Stimulated activated CD8-positive, alpha-beta memory T cell treated with anti-CD3 and anti-CD28 coated beads, Interleukin-4, amount 100 ng/mL, for 24 hours (primary cell): ENCODE data around the gene FHIT.
"Not testable (repeated sequence)": the region's sequence is repeated elsewhere in the genome, so short reads cannot be mapped to it uniquely, and the experiment has no call there.

Experiments
- DNase-seq: peaks from one replicate; pipeline ENCODE4 v3.0.0-alpha.2; 2020; ENCODE audit warnings: low read depth

The FHIT gene

DNA sequence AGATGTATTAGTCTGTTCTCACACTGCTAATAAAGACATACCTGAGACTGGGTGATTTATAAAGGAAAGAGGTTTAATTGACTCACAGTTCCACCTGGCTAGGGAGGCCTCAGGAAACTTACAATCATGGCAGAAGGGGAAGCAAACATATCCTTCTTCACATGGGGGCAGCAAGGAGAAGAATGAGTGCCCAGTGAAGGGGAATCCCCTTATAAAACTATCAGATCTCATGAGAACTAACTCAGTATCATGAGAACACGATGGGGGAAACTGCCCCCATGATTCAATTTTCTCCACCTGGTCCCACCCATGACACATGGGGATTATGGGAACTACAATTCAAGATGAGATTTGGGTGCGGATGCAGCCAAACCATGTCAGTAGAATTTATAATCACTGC is 1316.7 kb downstream of the FHIT start:
- DNase-seq, result not testable (repeated sequence)

DNA sequence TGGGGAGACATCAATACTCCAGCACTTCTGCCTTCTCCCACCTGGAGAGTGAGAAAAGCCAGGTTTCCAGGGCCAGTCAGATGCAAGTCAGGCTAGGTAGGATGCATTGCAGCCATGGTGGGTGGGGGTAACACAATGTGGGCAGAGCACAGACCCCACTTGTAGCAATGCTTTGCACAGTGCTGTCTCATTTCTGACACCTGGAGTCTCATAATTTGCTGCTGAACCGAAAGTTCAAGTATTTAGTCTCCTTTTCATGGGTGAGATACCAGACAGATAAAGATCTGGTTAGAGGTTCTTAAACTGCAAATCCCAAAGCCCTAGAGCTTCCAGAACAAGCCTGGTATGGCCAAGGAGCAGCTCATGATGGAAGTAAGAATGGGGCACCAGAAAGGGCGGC is 1321.1 kb downstream of the FHIT start:
- DNase-seq, result no peak

DNA sequence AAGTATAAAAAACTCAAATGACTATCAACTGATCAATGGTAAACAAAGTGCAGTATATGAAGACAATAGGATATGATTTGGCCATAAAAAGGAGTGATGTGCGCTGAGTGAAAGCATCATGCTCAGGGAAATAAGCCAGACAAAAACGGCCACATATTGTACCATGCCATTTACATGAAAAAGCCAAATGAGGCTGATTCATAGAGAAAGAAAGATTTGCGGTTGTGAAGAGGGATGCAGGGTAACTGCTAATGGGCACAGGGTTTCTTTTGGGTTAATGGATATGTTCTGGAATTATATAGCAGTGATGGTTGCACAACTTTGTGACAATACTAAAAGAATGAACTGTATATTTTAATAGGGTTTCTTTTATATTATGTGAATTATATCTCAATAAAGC is 1324.2 kb downstream of the FHIT start:
- DNase-seq, result no peak

DNA sequence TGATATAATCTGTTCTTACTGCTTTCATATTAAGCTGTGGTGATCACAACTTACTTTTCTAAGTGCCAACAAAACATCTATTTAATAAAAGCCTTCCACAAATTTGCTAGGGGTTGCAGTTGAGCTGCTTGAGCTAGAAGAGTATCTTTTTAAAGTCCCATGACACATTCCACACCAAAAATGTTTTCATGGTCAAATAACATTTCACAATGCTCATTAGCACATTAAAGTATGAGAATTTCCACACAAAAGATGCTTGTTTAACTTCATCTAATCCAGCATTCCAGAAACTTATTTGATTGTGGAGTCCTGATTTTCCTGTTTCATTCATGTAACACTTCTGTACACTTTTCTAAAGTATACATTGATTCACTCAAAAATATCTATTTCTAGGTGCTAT is 1325.3 kb downstream of the FHIT start:
- DNase-seq, result no peak

DNA sequence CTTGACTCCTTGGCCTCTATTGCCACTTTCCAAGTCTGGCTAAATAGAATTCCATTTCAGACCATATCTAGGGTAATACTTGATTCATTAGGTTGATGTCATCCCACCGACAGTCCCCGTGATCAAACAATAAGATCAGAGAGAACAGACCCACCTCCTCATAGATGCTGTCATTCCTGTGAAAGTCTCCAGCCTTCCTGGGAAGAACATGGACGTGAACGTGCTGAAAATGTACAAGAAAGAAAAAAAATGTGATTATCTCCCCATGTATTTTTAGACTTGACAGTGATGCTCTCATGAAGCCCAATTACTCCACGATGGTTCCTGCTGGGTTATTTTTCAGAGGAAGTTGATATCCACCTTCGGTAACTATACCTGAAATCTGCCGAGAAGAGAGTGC is 1329.1 kb downstream of the FHIT start:
- no peak for DNase-seq

DNA sequence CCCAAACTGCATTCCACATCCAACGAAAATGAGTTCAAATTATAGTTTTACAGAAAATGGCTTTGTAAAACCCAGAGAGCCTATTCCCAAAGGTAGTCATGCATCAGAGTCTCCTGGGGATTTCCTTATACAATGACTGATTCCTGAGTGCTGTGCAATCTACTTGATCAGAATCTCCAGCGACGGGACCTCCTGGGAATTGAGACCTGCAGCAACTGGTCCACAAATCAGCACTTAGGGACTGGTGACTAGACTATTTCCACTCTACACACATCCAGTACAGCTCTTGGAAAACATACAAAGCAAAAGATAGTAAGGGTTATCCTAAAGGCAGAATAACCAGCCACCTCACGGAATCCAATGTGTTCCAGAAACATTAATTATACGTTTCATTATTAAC is 1330.4 kb downstream of the FHIT start:
- DNase-seq, result no peak

DNA sequence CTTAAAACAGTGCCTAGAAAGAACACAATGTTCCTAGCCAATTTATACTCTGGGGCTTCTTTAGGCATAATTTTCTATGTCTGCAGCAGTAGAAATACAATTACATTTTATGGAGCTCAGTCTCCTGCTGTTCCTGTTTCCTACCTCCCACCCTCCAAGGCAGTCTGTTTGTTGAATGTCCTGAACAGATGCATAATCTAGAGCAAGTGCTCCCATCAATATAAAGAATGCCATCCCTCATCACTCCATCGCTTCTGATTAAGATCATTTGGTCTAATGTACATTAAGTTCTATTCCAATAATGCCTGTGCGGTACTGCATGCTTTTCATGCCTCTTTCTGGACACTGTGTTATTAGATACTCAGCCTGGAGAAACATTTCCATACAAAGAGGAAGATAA is 1331.7 kb downstream of the FHIT start:
- no peak for DNase-seq

DNA sequence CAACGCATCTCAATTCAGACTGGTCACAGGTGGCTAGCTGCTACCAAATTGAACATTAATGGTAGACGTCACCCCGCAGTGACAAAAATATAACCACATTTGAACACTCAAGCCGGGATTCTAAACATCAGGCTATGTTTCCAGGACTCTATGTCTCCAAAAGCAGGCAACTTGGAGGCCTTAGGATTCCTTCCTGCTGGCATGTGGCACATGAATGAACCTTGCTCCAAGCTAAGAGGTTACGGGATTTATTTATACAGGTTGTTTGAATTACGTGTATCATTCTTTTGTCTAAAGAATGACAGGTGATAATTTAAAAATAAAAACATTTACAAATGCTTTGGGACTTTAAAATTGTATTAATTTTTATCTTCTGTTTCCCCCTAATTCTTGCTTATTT is 1337.0 kb downstream of the FHIT start:
- no peak for DNase-seq

DNA sequence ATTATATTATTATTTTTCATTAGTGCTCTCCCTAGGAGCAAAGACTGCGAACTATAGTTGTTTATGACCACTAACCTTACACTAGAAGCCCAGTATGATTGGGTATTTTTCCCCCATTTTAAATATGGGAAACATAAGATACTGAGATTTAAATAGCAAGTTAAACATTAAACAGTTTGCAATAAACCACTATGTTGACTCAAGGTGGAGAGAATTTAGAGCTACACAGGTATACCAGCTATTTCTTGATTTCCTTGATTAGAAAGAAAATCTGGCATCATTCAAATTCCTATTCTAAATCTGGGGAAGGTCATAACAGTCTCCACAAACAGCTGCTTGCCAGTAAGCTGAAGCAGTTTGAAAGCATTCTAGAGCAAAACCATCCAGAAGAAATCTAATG is 1337.6 kb downstream of the FHIT start:
- no peak for DNase-seq

DNA sequence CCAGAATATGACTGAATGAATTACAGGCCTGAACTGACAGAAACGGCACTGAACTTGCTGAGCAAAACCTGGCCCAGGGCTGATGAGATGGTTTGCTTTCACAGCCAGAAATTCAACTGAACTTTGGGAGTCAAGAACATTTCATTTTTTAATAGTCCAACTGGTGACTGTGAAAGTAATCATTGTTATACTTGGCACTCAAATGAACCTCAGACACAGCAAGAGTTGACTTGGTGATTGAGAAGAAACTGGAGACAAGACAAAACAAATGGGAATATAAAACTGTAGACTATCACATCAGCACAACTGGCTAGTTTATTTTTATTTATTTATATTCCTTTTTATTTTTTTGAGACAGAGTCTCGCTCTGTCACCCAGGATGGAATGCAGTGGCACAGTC is 1342.6 kb downstream of the FHIT start:
- no peak for DNase-seq

DNA sequence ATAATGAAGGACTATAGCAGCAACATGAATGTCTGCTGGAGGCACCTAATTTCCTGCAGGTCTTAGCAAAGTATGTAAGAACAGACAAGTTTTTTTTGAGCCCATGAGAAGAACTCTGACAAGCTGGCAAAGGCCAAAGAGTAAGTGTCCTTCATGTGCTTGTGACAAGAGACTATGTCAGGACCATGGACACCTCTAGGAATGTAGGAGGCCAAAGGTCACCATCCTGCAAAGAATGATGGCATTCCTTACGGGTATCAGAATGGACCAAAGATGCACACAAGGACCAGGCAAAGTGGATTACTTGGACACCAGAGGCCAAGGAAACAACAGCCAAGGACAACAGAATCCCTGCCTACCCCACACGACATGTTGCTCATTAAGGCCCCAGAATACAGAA is 1343.0 kb downstream of the FHIT start:
- DNase-seq, result no peak

DNA sequence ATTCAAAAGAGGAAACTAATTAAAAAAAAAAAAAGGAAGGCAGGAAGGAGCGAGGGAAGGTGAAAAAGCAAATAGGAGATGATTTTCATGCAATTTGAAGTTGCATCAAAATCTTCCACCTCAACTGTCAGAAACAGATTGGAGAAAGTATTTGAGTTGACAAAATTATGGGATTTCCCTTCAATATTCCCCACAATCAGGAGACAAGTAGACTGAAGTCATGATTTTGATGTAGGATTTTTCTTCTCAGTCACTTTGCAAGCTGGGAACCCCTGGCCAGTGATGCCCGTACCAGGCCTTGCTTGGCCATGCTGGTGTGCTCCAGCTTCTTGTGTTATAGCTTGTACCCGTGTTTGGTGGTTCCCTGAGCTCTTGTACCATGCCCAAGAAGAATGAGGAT is 1347.0 kb downstream of the FHIT start:
- no peak for DNase-seq

DNA sequence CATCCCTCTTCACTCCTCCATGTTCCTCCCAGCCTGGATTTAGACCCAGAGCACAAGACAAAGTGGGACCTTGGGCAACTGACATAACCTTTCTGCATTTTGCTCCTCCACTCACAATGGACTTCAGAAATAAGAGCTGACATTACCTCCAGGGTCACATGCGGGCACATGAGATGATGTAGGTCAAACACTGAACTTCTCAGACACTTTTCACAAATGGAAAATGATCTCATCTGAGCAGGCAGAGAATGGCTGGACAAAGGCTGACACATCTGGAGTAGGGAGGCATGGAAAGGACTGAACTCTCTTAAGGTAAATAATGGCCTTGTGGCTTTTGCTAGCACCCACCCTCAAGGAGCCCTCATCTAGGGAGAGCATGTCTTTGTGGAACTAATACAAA is 1352.2 kb downstream of the FHIT start:
- DNase-seq, result no peak

DNA sequence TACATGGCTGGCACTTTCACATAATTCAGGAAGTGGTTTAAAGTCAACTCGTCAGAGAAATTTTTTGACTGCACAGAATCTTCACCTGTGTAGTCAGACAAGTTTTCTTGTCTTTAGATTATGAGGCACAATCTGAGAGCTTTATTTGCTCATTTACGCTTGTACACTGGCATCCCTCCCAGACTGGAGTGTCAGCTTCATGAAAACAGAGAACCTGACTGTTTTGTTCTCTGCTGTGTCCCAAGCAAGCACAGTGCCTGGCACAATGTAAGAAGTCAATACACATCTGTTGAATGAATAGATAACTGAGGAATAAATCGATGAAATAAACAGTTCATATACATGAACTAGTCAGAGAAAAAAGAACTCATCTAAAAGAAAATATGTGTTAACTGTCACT is 1355.3 kb downstream of the FHIT start:
- no peak for DNase-seq

DNA sequence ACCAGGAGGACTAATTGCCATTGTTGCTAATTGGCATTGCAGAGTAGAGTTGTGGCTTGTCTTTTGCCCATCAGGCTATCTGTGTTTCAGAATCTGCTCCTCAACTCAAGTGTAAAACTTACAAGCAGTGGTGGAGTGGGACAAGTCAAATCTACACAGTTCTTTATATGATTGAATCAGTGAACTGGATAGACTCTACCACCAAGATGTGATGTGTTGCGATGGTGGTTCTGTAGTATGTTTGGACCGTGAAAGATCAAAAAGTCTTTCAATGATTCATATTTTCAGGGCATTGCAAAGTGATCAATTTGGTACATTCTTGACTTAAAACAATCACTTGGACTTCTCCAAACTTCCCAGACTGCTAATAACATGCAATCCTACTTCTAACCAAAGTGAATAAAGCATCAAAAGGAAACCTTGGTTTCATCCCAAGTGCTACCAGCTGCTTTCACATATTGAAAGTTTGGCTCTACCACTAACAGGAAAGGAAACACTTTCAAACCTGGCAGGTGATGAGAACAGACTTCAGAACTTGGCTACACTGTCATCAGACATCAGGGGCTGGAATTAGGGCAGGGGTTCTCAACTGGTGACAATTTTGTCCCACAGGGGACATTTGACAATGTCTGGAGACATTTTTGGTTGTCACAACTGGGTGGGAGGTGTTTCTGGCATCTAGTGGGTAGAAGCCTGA is 1356.7 kb downstream of the FHIT start:
- no peak for DNase-seq

DNA sequence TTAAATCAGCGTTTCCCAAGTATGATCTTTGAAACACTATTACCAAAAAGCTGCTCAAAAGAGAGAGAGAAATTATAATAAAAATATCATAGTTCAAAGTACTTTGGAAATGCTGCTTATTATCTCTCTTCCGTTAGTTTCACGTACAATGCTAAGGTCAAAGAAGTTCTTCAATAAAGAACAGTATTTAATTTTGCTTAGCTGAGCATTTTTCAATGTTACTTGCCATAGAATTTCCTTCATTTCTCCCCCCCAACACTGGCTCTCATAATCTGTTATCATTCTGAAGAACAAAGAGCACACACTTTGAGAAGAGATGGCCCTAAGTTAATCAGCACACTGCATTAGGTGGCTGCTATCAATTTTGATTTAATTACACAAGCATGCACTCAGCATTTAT is 1360.6 kb downstream of the FHIT start:
- DNase-seq, result no peak

DNA sequence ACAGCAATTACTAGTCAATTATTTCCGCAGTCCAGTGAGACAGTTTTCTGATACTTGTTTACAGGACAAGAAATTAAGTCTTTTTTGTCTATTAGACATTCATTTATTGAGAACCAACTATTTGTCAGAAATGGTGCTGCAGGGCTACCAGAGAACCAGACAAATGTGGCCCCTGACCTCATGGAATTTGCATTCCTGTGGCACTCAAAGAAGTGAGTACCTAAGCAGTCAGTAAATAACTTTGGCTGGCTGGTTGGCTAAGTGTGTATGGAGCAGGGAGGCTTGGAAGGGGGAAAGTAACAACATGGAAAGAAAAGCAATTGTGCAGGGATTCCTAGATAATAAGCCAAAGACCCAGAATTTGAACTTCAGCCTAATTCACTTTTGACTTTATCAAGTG is 1364.5 kb downstream of the FHIT start:
- DNase-seq, result no peak

DNA sequence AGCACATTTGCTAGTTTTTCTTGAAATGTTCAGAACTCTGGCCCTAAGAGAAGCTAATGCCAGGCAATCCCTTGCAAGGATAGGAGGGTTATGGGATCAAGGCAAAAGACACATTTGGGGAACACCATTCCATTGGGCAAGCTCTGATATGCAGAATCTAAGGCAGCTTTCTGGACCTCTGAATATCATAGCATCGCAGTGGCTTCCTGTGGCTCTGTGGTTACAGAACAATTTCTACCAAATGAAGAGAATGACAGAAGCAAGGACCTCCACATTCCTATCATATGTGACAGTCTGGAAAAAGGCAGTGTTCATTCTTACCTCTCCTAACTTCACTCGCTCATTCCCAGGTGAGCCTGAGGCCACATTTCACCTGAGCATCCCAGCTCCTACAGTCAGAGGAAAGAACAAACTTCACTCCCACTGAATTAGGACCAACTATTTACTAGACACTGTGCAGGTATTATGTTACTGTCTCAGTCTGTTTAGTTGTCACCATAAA is 1365.3 kb downstream of the FHIT start:
- no peak for DNase-seq

DNA sequence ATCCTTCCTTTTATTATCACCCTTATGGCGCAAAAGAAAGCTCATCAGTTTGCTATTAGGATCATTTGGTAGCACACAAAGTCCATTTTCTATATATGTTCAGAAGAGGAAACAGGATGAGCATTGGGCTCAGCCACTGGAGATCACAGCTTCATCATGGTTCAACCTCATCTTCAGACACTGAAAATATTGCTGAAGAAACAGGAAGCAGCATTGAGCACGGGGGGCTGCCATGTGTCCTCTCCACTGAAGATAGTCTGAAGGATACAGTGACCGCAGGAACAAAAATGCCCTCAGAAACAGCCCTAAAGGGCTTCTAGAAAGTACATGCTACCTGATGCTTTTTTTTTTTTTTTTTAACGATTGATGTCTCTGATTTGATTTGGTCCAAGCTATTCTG is 1366.2 kb downstream of the FHIT start:
- DNase-seq, result no peak

DNA sequence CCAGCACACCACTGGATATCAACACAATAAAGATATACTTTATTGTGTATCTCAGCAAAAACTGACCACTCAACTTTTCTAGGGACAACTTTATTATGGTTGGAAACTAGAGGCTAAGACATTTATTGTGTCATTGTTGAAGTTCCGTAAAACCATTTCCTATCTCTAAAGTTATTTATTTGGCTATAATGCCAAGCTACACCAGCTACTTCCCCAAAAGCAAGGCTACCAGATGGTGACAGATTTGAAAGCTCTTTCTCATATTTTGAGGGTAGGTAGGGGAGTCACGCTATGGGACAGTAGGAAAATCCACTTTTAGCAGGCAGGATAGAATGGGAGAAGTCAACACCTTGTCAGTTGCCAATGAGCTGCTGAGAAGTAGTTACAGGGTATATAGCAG is 1366.8 kb downstream of the FHIT start:
- no peak for DNase-seq

DNA sequence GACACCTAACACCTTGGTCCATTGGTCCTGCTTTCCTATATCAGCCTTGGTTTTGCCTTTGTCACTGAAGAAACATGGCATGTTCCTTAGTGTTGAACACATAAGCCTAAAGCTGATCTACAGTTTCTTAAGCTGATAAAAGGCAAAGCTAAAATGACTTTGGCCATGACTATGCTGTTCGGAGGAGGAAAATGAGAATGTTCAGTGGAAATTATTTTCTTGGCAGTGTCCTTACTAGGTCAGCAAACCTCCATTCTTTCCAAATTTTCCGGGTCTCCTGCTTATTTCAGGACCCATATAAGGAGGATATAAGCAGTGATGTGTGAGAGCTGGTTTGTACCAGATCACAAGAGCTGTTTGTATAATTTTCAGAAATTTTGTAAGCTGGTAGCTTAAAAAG is 1368.5 kb downstream of the FHIT start:
- DNase-seq, result no peak

DNA sequence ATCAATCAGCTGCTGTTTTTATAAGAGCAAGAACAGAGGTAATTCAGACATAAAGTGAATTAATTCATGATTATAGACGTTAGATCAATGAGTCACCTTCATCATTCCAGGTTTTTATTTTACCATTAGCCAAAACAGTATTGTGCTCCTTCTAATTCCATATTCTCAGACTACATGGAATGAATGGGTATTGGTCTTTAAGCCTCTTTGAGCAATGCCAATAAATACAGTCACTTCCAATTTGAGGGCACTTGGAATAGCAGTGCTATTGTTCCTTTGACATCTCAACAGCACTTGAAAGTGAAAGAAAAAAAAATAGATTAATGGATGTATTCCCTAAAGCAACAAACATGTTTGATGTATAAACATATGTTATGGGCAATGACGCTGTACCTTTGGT is 1370.5 kb downstream of the FHIT start:
- DNase-seq, result no peak

DNA sequence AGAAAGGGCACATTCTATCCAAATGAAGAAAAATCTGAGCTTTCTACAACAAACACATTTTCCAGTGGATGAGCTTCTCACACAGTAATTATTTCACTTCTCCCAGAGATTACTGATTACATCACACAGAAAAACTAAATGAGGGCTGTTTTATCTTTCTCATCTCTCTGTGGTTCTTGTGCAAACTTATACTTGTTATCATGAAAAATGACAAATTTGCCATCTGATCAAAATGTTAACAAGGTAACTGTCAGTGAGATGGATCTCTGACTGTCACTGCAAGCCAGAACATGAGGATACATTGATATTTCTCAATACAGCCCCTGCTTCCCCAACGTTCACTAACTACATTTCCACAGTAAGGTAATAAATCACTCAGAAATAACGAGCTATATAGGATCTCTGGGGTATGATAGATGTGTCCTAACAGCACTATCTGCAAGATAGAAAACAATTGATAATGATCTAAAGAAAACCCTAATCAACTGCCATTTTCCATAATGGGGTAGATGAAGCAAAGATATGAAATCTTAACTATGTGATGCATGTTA is 1372.1 kb downstream of the FHIT start:
- DNase-seq, result no peak

DNA sequence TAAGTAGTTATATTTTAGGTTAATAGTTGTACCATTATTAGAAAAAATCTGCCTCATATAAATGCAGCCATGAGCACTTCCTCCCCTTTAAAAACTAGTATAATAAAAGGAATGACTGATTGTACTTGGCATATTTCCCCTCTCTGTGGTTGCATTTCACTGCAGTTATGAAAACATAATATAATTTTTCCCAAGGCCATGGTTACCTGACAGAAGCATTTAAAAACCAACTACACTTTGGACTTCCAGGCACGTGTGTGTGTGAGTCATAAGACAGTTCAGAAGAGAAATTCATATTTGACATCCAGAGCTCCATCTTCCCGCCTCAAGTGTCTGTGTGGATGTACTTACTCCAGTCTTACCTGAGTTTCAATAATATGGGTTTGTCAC is 1373.2 kb downstream of the FHIT start:
- no peak for DNase-seq
